HG03354 (cell line): ENCODE data around the gene METTL21C.

Experiments used
- ATAC-seq: cut with Tn5 transposase; IDR thresholded peaks from one replicate; pipeline ENCODE4 v1.9.1; 2021; ENCODE audit warnings: mild to moderate bottlenecking; ENCODE audit not compliant: unreplicated experiment, poor library complexity, severe bottlenecking

The METTL21C gene

DNA sequence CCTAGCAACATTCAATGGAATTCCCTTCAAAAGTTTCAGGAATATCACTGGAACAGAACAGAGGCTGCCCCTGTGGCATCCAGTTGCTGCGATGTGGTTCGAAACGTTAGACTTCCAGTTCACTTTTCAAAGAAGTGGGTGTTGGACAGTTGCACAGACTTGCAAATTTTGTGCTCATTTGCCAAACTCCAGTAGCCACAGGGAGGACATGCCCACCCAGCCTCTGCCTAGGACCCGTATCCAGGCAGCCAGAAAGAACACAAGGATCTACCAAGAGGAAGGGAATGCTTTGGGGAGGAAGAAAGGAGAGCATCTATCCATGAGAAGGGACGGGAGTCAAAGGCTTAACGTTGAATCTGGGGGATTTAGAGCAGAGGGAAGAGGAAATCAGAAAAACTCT lies at the start of gene METTL21C:
METTL21C (minus strand) TSS at position 108 of the 400 bp plus-strand sequence. CDS start 546 bp downstream, outside the sequence.
- ATAC-seq, result no peak

DNA sequence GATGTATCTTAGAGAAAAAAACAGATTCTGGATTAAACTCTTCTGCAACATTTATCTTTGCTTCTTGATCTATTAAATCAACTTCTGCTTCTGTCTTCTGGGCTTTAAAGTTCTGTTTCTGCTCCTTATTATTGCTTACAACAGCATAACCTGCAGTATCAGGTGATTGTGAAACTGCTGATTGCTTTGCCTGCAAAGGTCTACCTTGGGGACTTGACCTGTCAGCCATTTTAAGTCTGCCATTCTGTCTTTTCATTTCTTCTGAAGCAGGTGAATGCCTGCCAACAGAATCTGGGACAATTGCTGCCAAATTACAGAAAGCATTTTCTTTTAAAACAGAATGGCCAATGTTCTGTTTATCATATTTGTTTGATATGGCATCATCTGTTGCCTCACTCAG lies 47.7 kb upstream of the METTL21C start:
- no peak for ATAC-seq

DNA sequence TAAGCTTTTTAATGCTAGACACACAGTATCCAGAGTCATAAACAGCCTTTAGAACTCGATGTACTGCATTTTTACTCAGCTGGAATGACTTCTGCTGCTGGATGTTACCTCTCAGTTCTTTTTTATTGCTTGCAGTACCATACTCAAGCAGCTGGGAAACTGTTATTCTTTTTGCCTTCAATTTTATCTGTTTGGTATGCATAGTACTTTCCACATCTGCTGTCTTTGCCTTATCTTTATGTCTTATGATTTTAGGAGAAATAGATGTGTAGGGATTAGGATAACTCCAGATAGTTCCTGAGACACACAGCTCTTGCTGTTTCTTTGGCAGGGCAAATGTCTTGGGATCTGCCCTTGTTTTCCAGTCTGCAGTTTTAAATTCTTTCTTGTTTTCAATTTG lies 47.3 kb upstream of the METTL21C start:
- ATAC-seq, result no peak

DNA sequence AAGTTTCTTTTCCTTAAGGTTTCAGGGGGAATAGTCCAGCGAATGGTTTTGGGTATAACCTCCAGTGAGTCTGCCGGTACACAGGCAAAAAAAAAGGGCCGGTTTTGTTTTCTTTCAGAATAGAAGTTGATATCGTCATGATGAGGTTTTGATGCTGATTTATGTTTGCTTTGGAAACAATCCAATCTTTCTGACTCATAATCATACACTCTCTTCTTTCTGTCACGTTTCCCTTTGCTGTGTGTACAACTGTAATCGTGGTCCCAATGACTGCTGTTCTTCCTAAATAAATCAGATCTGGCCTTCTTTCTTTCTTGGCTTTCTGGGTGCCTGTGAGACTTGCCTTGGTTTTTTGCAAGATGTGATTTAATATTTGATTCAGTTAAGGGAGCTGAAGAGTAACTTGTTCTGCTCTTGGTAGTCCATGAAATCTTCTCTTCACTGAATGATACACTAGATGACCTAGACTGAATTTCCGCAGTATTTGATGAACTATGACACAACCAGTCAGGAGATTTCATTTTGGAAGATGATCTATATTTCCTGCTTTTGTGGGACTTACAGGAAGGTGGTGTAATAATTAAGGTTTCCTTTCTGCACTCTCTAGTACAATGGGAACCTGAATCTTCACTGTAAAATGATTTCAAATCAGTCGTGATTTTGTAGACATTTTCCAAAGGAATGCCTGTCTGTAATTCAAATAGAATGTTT lies 34.9 kb upstream of the METTL21C start:
- no peak for ATAC-seq

DNA sequence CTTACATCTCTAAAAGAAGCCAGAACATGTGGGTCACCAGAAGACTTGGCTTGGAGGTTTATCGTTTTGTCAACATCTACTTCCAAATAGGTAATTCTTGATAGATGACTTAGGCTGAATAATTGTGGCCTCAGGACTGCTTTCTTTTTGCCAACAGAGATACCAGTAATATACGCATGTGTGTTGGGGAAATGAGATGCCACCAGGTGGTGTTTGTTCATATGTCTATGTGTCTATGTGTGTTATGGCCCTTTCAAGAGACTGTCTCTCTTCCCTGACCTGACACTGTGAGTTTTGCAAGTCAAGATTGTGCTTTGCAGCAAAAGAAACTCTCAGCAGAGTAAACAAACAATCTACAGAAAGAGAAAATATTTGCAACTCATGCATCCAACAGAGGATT lies 31.6 kb upstream of the METTL21C start:
- ATAC-seq, result no peak

DNA sequence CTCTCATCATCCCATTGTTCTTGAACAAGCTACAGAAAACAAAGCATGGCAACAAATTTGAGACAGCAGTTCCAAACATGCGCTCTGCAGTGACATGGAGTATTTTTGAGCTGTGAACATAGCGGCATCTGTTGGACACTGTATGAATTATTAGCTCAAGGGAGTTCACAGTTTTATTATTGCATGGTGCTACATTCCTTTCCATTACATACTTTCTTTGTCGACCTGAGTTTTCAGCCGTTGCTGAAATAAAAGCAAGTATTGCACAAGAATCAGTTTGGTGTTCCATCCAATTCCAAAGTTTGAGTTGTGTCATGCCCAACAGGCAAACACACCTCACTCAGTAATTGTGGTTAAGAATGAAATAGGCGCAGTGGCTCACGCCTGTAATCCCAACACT lies 30.1 kb upstream of the METTL21C start:
- no peak for ATAC-seq

DNA sequence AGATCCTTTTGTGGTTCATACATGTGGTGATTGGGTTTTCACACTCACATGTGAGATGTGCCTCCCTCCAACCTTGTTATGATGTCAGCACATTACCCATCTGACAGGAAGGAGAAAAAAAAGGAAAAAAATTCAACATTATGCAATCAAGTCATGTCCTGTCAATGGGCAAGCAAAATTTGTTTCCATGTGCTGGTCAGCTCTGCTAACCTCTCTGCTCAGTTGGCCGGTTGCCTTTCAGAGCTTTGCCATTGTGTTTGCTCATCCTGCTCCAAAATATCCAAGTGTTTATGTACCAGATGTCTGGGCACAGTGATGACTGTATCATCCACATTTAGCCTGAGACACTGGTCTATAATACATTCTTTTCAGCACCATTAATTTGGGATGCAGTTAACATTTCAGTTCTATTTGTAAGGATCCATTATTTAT lies 27.0 kb upstream of the METTL21C start:
- no peak for ATAC-seq

DNA sequence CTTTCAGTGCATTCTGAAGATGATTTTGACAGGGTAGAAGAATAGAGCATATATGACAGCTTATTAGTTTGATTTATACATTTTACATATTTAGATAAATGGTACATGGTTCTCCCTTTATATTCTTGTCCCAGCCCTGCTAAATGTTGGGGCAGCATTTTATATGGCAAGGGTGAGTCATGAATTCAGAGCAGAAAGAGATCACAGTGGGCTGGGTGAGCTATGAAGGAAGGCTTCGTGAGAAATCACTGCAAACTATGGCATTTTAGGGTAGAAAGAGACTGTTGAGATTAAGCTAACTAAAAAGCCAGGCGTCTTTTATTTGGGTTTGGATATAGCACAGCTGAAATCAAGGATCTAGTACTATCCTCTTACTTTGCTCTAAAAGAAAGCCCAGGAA lies 23.9 kb upstream of the METTL21C start:
- ATAC-seq, result no peak

DNA sequence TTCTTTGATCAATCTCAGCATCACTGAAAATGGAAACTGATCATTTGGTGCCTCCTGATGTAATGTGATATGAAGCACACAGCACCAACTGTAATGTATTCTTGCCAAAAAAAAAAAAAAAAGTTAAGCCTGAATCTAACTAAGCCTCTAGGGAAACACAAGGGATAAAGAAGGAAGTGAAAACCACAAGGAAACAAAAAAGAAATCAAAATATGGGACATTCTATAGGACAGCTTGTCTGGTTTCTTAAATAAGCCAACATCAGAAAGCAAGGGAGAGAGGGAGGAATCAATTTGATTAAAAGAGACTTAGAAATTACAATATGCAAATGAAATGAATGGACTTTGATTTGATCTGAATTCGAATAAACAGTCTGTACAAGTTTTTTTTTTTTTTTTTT lies 20.6 kb upstream of the METTL21C start:
- no peak for ATAC-seq

DNA sequence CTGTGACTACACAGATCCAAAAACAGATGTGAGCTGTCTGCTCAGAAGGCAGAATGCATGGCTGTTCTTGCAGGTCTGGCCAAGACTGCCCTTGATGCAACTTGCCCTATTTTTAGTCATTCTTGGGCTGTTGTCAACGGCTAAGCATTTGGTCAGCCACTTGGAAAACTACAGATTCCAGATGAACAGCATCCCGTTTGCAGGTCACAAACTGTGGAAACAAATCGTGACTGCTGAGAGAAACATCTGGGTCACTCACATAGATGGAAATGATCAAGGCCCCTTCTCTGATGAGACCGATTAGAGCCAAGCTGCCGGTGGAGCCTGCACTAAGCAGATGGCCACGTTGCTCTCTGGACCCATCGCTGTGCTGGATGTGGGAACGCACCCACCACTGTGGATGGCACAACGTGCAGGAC lies 15.4 kb upstream of the METTL21C start:
- no peak for ATAC-seq

DNA sequence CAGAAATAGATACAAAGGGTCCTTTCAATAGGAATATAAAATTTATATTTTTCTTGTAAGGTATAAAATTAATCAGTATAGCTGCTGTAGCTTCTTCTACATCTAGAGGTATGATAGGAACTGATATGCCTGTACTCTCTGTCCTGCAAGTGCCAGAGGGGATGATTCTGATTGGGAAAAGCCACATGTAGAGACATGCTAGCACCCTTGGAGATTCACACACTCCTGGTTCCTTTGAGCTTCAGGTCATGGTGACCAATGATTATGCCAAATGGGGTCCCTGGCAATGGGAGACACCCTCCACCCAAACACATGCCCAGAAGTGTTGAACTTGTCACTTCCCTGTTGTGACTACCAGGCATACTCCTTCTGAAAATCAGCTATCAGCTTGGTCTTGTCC lies 14.7 kb upstream of the METTL21C start:
- ATAC-seq, result no peak

DNA sequence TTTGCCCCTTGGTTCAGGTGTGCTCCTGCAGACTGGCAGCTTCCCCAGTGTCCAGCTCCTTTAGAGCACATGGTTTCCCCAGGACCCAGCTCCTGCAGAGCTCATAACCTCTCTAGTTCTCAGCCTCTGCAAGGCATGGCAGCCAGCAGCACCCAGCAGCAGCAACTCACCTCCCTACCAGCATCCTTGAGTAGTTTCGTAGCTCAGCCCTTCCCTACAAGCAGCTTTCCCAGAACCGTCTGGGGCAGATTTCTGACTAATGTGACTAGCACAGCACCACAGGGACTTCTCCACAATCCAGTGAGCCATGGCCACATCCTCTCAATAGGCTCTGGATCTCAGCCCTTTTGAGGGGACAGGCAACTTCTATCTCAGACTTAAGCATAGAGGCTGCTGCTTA lies 14.1 kb upstream of the METTL21C start:
- no peak for ATAC-seq

DNA sequence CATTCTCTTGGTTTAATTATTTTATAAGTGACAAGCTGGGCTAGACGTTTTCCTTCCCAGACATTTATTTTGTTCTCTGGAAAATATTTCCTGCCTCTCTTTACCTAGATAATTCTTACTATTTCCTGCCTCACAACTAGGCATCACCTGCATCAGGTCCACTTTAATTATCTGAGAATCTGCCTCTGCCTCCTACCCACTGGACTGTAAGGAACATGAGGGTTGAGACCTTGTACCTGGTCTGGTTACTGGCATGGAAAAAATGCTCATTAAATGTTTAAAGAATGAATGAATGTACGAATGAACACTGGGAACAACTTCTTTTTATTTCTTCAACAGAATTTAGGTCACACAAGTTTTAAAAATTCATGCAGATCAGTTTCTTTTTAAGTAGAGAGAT lies 13.4 kb upstream of the METTL21C start:
- ATAC-seq, result no peak

DNA sequence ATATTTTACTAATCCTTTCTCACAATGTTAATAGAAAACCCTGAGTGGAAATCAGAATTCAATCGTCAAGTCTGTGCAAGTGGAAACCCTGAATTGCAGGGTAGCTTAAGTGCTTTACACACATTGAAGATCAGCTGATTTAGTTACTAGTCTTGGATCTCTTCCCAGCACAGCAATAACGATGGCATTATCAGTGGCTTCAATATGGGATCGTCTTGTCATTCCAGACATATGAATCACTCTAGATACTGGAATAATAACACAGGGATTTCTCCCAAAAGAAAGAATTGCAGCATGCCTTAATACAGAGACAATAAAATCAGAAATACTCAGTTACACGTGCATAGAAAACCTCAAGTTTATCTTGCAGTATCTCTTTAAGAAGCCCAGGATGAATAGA lies 12.6 kb upstream of the METTL21C start:
- no peak for ATAC-seq

DNA sequence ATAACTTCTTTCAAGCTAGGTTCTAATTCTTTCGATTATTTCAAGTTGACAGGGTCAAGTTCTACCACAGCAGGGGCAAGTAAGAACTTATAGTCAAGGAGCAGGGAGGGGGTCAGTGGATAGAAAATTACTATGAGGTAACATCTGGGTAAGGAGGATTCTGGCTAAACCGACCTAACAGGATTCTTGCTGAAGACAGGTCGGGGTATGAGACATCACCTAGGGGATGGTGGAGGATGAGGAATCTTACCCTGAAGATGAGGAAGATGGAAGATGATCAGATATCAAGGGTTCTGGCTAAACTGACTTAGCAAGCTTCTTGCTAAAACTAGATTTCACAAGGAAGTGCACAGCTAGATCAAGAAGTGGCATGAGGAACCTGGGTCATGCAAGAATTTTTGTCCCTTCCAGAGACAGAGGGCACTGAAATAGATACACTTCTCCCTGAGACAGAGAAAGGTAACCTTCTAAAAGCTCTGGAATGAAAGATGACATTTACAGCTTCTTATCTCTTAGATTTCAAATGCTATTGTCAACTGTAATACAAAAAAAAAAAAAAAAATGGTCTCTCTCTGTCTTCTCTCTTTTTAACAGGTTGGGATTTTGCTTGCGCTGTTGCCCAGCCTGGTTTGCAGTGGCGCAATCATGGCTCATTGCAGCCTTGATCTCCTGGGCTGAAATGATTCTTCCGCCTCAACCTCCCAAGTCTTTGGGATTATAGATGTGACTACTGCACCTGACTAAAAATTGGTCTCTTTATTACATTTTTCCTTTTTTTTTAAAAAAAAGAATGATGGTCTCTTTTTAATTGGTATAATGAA lies 9.6 kb upstream of the METTL21C start:
- ATAC-seq, result no peak

DNA sequence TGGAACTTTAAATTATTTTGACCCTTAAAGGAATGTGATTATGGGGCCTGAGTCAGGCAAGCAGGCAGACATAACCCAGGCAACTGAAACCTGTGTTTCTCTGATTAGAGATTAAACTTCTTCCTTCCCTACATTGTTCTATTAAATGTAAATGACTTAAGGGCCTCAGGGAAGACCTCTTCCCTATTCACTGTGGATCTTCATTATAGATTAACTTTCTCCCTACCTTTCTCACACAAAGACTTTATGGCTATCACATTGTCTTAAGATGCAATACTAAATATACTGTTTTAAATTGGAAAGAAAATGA lies 8.8 kb upstream of the METTL21C start:
- no peak for ATAC-seq

DNA sequence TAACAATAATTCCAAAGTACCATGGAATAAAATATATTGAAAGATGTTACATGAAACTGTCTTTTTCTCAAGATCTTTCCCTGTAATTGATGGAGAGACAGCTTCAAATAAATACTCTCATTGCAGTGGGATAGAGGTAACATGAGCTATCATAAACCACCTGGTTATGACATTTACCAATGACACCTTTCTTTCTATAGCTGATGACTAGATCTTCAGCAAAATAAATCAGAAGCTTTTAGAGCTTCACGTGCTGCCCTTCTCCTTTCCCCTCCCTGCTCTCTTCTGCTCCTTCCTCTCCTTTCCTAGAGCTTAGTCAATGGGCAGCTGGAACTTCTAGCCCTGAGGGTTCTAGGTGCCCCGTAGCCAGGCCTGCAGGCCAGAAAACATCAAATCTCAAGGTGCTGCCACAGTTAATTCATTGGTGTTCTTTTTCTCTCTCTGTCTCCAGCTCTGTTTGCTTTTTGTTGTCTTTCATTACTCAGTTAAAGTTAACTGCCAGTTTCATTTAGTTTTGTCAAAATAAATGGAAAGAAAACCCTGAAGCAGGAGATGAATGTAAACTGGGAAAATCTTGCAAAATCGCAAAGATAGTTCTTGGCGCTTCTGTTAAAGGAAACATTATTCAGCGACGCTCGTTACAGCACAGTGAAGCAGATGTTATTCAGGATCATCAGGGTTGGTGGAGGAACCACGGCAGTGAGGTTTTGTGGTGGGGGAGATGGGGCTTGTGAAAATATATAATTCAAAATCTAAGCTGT lies 8.3 kb upstream of the METTL21C start:
- ATAC-seq, result no peak

DNA sequence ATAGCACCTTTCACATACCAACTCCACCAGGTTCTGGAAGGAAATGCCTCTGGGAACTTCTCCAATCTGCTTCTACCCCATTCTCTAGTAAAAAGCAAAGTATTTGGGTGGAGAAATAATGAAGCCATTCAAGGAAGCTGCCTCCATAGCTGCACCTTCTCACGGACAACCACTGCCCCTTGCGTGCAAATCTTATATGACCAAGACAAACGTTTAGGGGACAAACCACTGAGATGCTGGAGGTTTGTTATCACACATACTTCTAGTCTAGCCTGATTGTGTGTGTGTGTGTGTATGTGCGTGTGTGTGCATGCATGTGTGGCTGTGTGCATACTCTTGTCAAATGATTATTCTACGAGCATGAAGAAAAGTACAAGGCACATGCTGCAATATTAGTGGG lies 6.5 kb upstream of the METTL21C start:
- no peak for ATAC-seq

DNA sequence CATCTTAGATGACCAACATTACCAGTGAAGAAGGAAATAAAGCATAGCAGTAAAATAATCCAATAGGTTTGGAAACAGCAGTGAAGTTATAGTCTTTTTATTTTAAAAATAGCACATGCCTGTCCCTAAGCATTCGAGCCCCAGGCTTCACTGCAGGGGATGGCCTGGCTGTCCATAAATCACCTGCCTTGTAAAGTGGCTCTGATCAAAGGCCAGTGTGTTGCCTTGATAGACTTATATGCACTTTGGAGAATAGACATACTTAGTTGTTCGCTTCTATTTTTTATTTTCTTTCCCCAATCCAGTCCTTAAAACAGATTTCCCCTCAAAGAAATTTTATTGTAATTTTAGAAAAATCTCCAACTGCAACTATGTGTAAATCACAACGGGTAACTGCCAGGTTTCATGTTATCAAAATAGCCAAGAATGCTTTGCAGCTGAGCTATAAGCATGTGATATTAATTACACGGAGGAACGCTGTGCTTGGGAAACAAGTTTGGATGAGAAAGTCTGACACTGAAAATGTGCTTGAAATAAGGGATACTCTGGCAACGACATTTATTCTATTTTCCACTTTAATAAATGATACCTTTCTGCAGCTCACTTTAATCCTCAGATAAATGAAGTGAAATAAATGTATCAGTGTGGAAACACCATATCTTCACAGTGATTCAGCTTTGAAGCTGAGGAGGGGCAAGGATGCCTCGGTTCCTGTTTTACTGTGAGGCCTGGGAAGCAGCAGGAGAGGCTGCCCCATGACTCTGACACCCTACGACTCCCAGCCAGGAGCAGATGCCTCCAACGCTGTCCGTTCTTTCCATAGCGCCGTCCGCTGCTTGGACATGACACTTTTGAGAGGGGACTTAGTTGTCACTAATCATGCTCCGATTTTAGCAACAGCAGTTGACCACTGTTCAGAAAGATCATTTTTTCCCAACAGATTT lies 5.5 kb upstream of the METTL21C start:
- no peak for ATAC-seq

DNA sequence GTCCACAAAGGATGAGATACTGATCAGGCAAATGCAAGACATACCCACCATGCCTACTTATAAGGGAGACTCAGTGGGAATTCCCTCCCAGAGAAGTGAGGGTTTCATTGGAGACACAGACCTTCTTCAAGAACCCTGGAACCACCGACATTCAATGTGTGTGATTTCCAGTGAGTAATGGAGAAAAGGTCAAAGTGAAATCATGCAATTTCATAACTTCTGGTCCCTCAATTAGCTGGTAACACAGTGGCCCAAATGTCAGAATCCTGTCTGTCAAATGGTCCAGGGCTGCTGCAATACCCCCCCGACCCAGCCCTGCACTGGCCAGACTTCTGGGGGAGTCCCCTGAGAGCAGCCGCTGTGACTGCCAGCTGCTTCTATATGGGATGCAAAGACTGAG lies 4.7 kb upstream of the METTL21C start:
- ATAC-seq, result no peak
